Activated T-helper 1 cell treated with anti-CD3 and anti-CD28 coated beads, Interleukin-12 subunit alpha, Interleukin-12 subunit beta, Interleukin-2, Interleukin-4 antibody, amounts not matched to agents 30 ng/mL and 10 ng/mL and 1 ng/mL, durations not matched to agents 14 hours and 24 hours and 36 hours (primary cell): Measurements from ENCODE around the gene VAT1. TPM values are rescaled to one million over a fixed set of nuclear protein-coding genes. Genes with fewer than 3 reads are reported as not detected.

Source experiments
- DNase-seq: peaks from one replicate; pipeline ENCODE4 v3.0.0; 2021; ENCODE audit warnings: low spot score
- H3K27ac Mint-ChIP-seq: one replicate; pipeline ENCODE4 v1.8.0; 2021; ENCODE audit warnings: mild to moderate bottlenecking, mixed read lengths
- H3K27me3 Mint-ChIP-seq: one replicate; pipeline ENCODE4 v1.8.0; 2022; ENCODE audit warnings: mild to moderate bottlenecking, moderate library complexity, mixed read lengths; ENCODE audit not compliant: insufficient read depth
- H3K36me3 Mint-ChIP-seq: one replicate; pipeline ENCODE4 v1.8.0; 2021; ENCODE audit warnings: low read depth, mixed read lengths
- H3K4me1 Mint-ChIP-seq: one replicate; pipeline ENCODE4 v1.8.0; 2021; ENCODE audit warnings: low read depth, mixed read lengths
- H3K4me3 Mint-ChIP-seq: one replicate; pipeline ENCODE4 v1.8.0; 2021; ENCODE audit warnings: mild to moderate bottlenecking, moderate library complexity, mixed read lengths
- H3K9me3 Mint-ChIP-seq: one replicate; pipeline ENCODE4 v1.8.0; 2021; ENCODE audit warnings: mixed read lengths
- intact Hi-C: fragments of 100-400 bp; cut with micrococcal nuclease; formaldehyde crosslinking; loops from one replicate; pipeline ENCODE4 v1.15.1; 2024
- total RNA-seq: library from RNA; stranded (reverse); gene quantifications from 2 replicates; pipeline ENCODE4 v1.2.3, GENCODE V29; 2022

The VAT1 gene
- total RNA-seq, 1 donor from 2014 or later: 17.3 TPM

DNA sequence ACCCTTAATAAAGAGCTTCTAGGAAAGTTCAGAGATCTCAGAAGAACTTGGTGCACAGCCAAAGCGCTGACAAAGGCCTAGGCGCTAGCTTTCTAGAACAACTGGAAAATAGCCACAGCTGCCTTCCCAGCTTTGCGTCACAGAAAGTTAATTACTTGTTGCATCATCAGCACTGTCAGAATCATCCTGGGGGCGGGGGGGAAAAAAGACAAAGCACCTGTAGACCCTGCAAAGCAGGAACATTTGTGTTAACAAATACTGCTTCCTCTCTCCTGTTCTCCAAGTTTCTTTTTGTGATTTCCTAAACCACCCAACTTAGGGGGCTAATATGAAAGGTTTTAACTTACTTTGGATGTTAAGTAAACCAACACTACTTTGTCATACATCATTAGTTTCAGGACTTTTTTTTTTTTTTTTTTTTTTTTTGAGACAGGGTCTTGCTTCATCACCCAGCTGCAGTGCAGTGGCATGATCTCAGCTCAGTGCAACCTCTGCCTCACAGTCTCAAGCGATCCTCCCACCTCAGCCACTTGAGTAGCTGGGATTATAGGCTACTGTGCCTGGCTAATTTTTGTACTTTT is 53.1 kb downstream of the VAT1 start:
- H3K36me3 Mint-ChIP-seq: peaks cover 4% of the 10 kb centered on the region
- H3K27ac Mint-ChIP-seq: no peak overlapping the region
- intact Hi-C loops: loop anchor here (10.0 kb wide), 2 partner anchors 144 to 684 kb away; partner anchors contain the start of genes BECN1 and STAT5A
- no peaks in the 10 kb centered on the region for H3K9me3 Mint-ChIP-seq
- peaks cover 5% of the 10 kb centered on the region for H3K4me1 Mint-ChIP-seq
- no peaks in the 10 kb centered on the region for H3K27me3 Mint-ChIP-seq
- DNase-seq: no peak
- no peak overlapping the region for H3K4me3 Mint-ChIP-seq

DNA sequence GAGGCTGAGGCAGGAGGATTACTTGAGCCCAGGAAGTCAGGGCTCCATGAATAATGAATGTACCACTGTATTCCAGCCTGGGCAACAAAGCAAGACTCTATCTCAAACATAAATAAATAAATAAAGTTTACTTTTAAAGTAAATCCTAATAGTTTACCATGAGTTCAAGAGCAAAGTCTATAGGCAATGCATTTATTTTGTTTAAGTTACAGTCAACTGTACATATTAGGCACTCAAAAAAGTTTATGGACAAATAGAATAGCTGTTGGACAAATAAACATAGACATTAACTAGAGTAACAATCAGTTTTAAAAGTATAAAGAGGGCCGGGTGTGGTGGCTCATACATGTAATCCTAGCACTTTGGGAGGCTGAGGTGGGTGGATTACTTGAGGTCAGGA is 54.3 kb downstream of the VAT1 start:
- H3K4me1 Mint-ChIP-seq: peaks cover 13% of the 10 kb centered on the region
- DNase-seq: no peak
- peaks cover 8% of the 10 kb centered on the region for H3K36me3 Mint-ChIP-seq
- H3K9me3 Mint-ChIP-seq: no peaks in the 10 kb centered on the region
- no peak overlapping the region for H3K4me3 Mint-ChIP-seq
- H3K27me3 Mint-ChIP-seq: no peaks in the 10 kb centered on the region
- no peak overlapping the region for H3K27ac Mint-ChIP-seq
- intact Hi-C loops: loop anchor here (10.0 kb wide), 2 partner anchors 143 to 683 kb away; partner anchors contain the start of genes BECN1 and STAT5A

Other genes with a start within 250 kb of the VAT1 start
- 93.6 and 97.0 TPM in 2 replicates for gene VPS25, start 248.9 kb downstream of the VAT1 start, total RNA-seq
- 0.12 and 0.29 TPM in 2 replicates for gene WNK4, start 241.8 kb downstream of the VAT1 start, total RNA-seq
- gene COA3, start 223.7 kb downstream of the VAT1 start, total RNA-seq: 53.5 and 59.3 TPM in 2 replicates
- not detected in 2 replicates for gene CNTD1, start 223.5 kb downstream of the VAT1 start, total RNA-seq
- gene BECN1, start 198.1 kb downstream of the VAT1 start, total RNA-seq: 100 and 110 TPM in 2 replicates
- 217 and 220 TPM in 2 replicates for gene PSME3, start 189.0 kb downstream of the VAT1 start, total RNA-seq
- gene AOC2, start 177.8 kb downstream of the VAT1 start, total RNA-seq: 3.6 and 4.0 TPM in 2 replicates
- gene AOC3, start 171.2 kb downstream of the VAT1 start, total RNA-seq: 1.9 and 3.7 TPM in 2 replicates
- gene G6PC1, start 121.6 kb downstream of the VAT1 start, total RNA-seq: not detected in 2 replicates
- gene AARSD1, start 57.9 kb downstream of the VAT1 start, total RNA-seq: 78.2 and 85.5 TPM in 2 replicates
- 1.0 and 1.6 TPM in 2 replicates for gene PTGES3L, start 42.3 kb downstream of the VAT1 start, total RNA-seq
- gene RUNDC1, start 41.8 kb downstream of the VAT1 start, total RNA-seq: 16.9 and 18.8 TPM in 2 replicates
- gene RPL27, start 24.0 kb downstream of the VAT1 start, total RNA-seq: 1,049 and 1,126 TPM in 2 replicates
- gene IFI35, start 15.6 kb downstream of the VAT1 start, total RNA-seq: 65.8 and 67.0 TPM in 2 replicates
- 0.07 TPM in 1 of 2 replicates, not detected in the other for gene RND2, start 2.8 kb upstream of the VAT1 start, total RNA-seq
- gene BRCA1, start 103.0 kb upstream of the VAT1 start, total RNA-seq: 76.1 and 79.8 TPM in 2 replicates
- 53.4 and 56.1 TPM in 2 replicates for gene NBR1, start 148.8 kb upstream of the VAT1 start, total RNA-seq
- 18.2 and 19.1 TPM in 2 replicates for gene TMEM106A, start 189.5 kb upstream of the VAT1 start, total RNA-seq
- 0.32 and 0.47 TPM in 2 replicates for gene CCDC200, start 206.2 kb upstream of the VAT1 start, total RNA-seq
- 5,029 and 6,685 TPM in 2 replicates for gene RNU2-1, start 211.6 kb upstream of the VAT1 start, total RNA-seq